Measurements from ENCODE around the gene P2RX5. TPM values are rescaled to one million over a fixed set of nuclear protein-coding genes. Genes with fewer than 3 reads are reported as not detected.

P2RX5 gene
- total RNA-seq, 1 donor from 2014 or later: 349 TPM

GRCh38 chr17:3681057-3681456 lies 14.9 kb downstream of the P2RX5 start:
- Mint-ChIP-seq H3K9me3 (no peaks in the 10 kb centered on the region), H3K36me3 (ENCODE audit: low read depth) (peaks cover 74% of the 10 kb centered on the region), H3K4me3 (no peak overlapping the region), H3K27ac (peak overlapping the region; percentile 7), H3K4me1 (peaks cover 43% of the 10 kb centered on the region), H3K27me3 (no peaks in the 10 kb centered on the region)
- POLR2A ChIA-PET: interaction anchor here (1.2 kb wide), 1 partner anchor 45 kb away, joined by 3 read pairs; the partner anchor contains the start of gene SHPK
- no peak for TF ChIP-seq CTCF (IDR thresholded peaks at IDR 0.05)
- no peak for DNase-seq
- ATAC-seq (ENCODE audit: low read depth): no peak
- CTCF ChIA-PET: no interaction called here
- intact Hi-C loops (cut with micrococcal nuclease): no loop called here

- Mint-ChIP-seq H3K4me3 (no peak overlapping the region), H3K27me3 (no peaks in the 10 kb centered on the region), H3K9me3 (no peaks in the 10 kb centered on the region), H3K27ac (no peak overlapping the region), H3K4me1 (peaks cover 37% of the 10 kb centered on the region), H3K36me3 (ENCODE audit: low read depth) (peaks cover 75% of the 10 kb centered on the region)
- POLR2A ChIA-PET: interaction anchor here (0.7 to 2.6 kb wide), 5 partner anchors 10 to 48 kb away, joined by 3 to 7 read pairs (median 5); partner anchors contain the start of genes EMC6 and TAX1BP3
- CTCF ChIA-PET: interaction anchor here (1.0 to 1.1 kb wide), 2 partner anchors 53 to 59 kb away, joined by 3 to 5 read pairs; no protein-coding TSS in a partner anchor
- DNase-seq (no peak), ATAC-seq (ENCODE audit: low read depth) (no peak)
- no peak for TF ChIP-seq CTCF (IDR thresholded peaks at IDR 0.05)
- intact Hi-C loops (cut with micrococcal nuclease): no loop called here
These were observed 16.3 kb downstream of the P2RX5 start for GRCh38 chr17:3679531-3680126.

- ATAC-seq (ENCODE audit: low read depth) (no peak), DNase-seq (no peak)
- POLR2A ChIA-PET: interaction anchor here (0.7 to 2.6 kb wide), 9 partner anchors 10 to 53 kb away, joined by 3 to 7 read pairs (median 5); partner anchors contain the start of genes EMC6 and TAX1BP3
- peaks cover 71% of the 10 kb centered on the region for H3K36me3 Mint-ChIP-seq (ENCODE audit: low read depth)
- CTCF ChIA-PET: interaction anchor here (0.7 to 1.1 kb wide), 3 partner anchors 53 to 149 kb away, joined by 3 to 5 read pairs (median 4); no protein-coding TSS in a partner anchor
- no peak overlapping the region for H3K4me3 Mint-ChIP-seq
- no peaks in the 10 kb centered on the region for H3K27me3 Mint-ChIP-seq
- peaks cover 30% of the 10 kb centered on the region for H3K4me1 Mint-ChIP-seq
- TF ChIP-seq CTCF (IDR thresholded peaks at IDR 0.05): no peak
- intact Hi-C loops (cut with micrococcal nuclease): no loop called here
- no peaks in the 10 kb centered on the region for H3K9me3 Mint-ChIP-seq
- peak overlapping the region; percentile 18 for H3K27ac Mint-ChIP-seq
These were observed 17.0 kb downstream of the P2RX5 start for GRCh38 chr17:3678821-3679530.

- Mint-ChIP-seq H3K36me3 (ENCODE audit: low read depth) (peaks cover 66% of the 10 kb centered on the region), H3K4me1 (peaks cover 23% of the 10 kb centered on the region), H3K4me3 (no peak overlapping the region), H3K9me3 (no peaks in the 10 kb centered on the region), H3K27ac (peak overlapping the region; percentile 50), H3K27me3 (no peaks in the 10 kb centered on the region)
- DNase-seq (no peak), ATAC-seq (ENCODE audit: low read depth) (no peak)
- intact Hi-C loops (cut with micrococcal nuclease): no loop called here
- POLR2A ChIA-PET: interaction anchor here (0.6 to 2.6 kb wide), 11 partner anchors 9 to 82 kb away, joined by 3 to 7 read pairs (median 4); partner anchors contain the start of genes EMC6 and TAX1BP3
- CTCF ChIA-PET: interaction anchor here (0.7 to 2.2 kb wide), 4 partner anchors 13 to 149 kb away, joined by 4 to 8 read pairs (median 5); no protein-coding TSS in a partner anchor
- no peak for TF ChIP-seq CTCF (IDR thresholded peaks at IDR 0.05)
These were observed 17.7 kb downstream of the P2RX5 start for GRCh38 chr17:3678095-3678820.
